HG03108 (cell line): ENCODE results near the gene ATP10B.

ENCODE experiments used
- ATAC-seq: cut with Tn5 transposase; IDR thresholded peaks from one replicate; pipeline ENCODE4 v1.9.1; 2021; ENCODE audit warnings: moderate library complexity; ENCODE audit not compliant: unreplicated experiment

ATP10B gene

DNA sequence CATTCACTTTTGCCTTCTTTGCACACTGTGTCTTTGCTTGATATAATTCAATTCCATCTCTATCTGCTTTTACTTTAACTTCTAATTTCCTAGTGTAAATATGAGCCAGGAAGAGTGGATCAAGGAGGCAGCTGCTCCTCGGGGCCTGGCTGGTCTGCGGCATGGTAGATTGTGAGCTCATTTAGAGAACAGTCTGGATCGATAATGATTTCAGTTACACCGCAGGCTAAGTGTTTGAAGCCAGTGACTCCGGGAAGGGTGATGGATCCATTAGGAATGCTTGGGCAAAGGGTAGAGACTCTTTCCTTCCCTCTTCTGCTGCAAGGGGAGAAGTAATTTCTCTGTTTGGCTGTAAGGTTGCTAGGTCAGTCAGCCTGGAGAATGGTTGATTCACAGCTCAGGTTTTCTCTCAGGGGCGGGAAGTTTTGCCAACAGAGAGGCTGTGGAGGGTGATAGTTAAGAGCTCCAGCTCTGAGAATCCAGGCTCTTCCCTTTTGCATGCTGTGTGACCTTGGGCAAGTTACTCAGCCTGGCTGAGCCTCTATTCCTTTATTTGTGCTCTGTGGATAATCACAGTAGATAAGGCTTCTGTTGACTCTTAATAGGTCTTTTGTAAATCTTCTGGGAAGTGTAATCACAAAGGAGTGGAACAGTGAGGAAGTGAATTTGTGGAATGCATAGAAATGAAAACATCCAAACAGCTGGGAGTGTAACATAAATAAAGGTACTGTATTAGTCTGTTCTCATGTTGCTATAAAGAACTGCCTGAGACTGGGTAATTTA, 331.2 kb downstream of the ATP10B start:
- no peak for ATAC-seq

DNA sequence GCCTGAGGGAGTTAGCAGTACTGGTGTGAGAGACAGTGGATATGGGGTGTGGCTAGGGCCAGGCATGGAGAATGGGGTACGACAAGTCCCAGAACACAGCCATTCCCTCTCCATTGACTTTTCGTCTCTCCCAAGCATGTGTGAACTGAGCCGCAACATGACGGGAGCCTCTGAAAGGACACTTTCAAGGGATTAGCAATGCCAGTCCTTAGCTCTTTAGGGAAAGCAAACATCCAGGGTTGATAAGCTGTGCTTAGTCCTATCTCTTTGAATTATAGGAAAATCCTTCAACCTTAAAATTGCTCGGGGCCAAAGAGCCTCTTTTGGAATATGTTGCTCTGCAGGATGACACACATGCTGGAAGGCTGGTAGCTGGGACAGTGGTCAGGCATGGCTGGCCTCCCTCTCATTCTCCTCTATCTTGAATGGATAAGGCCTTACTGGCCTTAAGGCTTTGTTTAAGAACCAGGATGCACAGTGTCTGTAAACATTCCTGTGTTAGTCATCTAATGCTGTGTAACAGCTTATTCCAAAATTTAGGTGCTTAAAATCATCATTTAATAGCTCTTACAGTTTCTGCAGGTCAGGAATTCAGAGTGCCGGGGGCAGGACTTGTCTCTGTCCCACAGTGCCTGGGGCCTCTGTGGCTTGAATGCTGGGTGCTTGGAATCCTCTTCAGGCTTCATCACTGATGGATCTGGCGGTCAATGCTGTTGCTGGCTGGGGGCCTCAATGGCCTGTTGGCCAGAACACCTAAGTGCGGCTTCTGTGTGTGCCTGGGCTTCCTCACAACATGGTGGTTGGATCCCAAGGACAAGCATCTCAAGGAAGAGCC, 335.1 kb downstream of the ATP10B start:
- ATAC-seq = no peak

DNA sequence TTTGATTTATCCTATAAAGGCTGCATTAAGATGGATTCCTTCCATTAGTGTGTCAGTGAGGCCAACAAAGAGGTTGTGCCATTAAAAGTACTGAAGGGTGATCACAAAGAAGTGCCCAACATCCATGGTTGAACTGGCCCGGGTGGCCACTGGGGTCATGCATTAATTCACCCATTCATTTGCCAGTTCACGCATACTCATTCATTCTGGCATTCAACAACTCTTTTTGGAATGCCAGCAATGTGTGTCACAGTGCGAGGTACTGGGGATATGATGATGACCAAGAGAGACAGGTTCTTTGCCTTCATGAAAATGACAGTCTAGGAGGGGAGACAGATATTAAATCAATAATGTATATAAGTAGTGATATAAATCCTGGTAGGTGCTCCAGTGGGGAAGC, 337.1 kb downstream of the ATP10B start:
- ATAC-seq = no peak

DNA sequence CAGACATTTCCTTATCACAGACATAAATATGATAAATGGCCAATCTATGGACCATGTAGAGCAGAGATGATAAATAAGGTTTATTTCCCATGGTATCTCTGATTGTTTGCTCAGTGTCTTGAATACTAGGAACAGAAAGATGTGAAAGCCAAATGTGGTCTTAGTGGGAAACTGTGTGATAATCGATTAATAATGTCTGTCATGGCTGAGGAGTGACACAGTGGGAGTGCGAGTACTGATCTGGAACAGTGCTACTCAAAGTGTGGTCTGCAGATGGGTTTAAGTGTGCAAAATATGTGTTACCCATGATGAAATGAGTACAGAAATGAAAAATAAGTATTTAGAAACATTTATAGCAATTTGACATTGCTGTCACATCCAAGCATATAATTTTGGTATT, 337.8 kb downstream of the ATP10B start:
- no peak for ATAC-seq

DNA sequence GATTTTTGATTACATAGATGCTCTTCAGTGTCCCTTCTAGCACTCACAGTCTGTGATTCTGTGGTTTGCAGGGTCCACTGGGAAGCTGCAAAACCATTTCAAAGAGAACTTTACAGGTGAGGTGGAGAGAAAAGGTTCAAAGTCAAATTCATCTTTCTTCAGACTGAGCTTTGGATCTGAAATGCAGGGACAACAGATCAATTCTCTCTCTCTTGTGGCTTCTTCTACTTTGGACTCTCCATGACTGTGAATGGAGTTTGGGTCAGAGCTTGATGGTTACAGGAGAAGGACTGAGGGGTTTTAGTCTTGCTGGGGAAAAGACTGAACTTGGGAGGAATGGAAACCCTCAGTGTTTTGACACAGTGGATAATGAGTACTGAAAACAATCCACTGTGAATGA, 338.5 kb downstream of the ATP10B start:
- no peak for ATAC-seq
